Loucy (cell line): ENCODE data around the gene UGT1A9.

Experiments used
- CTCF ChIP-seq: fragments of 200-600 bp; sonication (generic); conservative IDR thresholded peaks from 2 replicates; pipeline ENCODE4 v1.5.1; 2014; ENCODE audit warnings: mild to moderate bottlenecking, antibody characterized with exemption, low read length
- EZH2phosphoT487 ChIP-seq: fragments of 200-600 bp; IDR thresholded peaks from 2 replicates; pipeline ENCODE4 v1.6.1; 2018; ENCODE audit warnings: antibody characterized with exemption, mild to moderate bottlenecking, moderate library complexity, borderline replicate concordance

GRCh38 chr2:233792720-233793119, 121.0 kb downstream of the UGT1A9 start:
- TF ChIP-seq CTCF, result no peak
- no peak for TF ChIP-seq EZH2phosphoT487
